Omental fat pad (tissue), 4 donors: ENCODE measurements around the gene SAPCD1. TPM values are rescaled to one million over a fixed set of nuclear protein-coding genes. Genes with fewer than 3 reads are reported as not detected.
"Not testable (repeated sequence)": the region's sequence is repeated elsewhere in the genome, so short reads cannot be mapped to it uniquely, and the experiment has no call there.

ENCODE experiments used
- ATAC-seq: fragments of 150-250 bp; one replicate; pipeline ENCODE4 v1.9.1; 2016; ENCODE audit warnings: mild to moderate bottlenecking, moderate library complexity; ENCODE audit not compliant: low FRiP score
- DNase-seq: peaks from one replicate; pipeline ENCODE4 v3.0.0-alpha.2; 2019; ENCODE audit warnings: low spot score
- total RNA-seq, 4 donors: library from RNA; depleted of rRNA; stranded (reverse); fragments of >200 nt; gene quantifications; one replicate each; pipeline ENCODE4 v1.1.0, GENCODE V29; 2016
- TF ChIP-seq, protein P1 (sequence below), 3 donors: fragments of 450-650 bp; IDR thresholded peaks; one replicate each; pipeline ENCODE4 v1.5.1; 2016 to 2017; ENCODE audit warnings: antibody characterized with exemption in 3 of 3, mild to moderate bottlenecking in 3 of 3, moderate library complexity in 2 of 3

The SAPCD1 gene
- total RNA-seq, 4 donors from 2014 or later = not detected

DNA sequence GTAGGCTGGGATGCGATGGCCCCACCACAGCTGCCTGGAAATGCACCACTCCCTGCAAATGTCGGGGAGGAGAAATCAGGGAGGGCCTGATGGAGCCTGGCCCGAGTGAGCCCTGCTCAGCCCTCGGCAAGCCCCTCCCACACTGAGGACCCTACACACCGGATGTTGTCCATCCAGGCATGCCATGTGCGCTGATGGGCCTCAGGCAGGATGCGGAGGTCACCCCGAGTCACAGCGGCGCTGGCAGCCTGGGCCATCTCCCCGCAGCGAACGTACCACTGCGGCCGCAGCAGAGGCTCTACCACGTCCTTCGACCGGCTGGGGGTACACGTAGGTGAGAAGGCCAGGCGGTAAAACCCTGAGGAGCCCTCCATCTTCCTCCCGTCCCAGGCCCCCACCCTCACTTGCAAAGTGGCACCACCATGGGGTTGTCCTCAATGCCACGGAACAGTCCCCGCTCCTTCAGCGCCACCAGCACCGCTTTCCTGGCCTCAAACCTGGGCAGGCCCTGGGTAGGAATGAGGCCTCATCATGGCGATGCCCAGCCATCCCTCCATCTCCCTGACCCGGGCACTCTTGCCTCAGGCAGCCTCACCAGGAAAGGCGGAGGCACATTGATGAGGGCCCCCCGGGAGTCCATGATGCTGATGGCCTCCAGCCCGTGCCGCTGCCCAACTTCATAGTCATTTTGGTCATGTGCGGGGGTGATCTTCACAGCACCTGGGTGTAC lies 19.8 kb downstream of the SAPCD1 start:
- DNase-seq = no peak
- ATAC-seq = no peak
- TF ChIP-seq, protein P1, sequence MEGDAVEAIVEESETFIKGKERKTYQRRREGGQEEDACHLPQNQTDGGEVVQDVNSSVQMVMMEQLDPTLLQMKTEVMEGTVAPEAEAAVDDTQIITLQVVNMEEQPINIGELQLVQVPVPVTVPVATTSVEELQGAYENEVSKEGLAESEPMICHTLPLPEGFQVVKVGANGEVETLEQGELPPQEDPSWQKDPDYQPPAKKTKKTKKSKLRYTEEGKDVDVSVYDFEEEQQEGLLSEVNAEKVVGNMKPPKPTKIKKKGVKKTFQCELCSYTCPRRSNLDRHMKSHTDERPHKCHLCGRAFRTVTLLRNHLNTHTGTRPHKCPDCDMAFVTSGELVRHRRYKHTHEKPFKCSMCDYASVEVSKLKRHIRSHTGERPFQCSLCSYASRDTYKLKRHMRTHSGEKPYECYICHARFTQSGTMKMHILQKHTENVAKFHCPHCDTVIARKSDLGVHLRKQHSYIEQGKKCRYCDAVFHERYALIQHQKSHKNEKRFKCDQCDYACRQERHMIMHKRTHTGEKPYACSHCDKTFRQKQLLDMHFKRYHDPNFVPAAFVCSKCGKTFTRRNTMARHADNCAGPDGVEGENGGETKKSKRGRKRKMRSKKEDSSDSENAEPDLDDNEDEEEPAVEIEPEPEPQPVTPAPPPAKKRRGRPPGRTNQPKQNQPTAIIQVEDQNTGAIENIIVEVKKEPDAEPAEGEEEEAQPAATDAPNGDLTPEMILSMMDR (IDR thresholded peaks at IDR 0.05) = no peak

DNA sequence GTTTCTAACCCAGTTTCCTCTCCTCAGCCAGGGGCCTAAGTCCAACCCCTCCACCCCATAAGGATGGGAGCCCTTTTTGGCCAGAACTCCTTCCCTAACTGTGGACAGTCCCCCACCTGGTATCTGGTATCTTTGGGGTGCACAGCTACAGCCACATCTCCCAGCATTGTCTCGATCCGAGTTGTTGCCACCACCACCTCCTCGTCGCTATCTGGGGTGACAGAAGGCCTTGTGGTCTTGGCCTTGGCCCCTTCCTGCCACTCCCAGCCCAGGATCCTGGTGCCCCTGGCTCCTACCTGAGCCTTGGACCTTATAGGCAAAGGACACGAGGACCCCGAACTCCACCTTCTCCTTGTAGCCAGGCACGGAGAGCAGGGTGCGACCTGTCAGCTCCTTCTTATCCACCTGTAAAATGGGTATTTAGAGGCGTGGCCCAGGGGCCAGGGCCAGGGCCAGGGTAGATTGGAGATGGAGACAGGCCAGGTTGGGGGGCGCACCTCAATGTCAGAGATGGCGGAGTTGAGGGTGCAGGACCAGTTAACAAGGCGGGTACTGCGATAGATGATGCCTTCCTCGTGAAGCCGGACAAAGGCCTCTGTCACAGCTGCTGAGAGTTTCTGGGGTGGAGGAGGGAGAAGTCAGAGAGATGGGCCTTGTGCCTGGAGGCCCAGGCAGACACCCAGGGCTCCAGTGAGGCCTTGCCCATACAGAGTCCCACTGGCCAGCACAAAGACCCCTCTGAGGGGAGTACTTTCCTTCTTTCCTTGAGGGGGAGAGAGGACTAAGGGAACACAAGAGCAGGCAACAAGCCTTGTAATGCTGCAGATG lies 21.9 kb downstream of the SAPCD1 start:
- no peak for DNase-seq
- ATAC-seq = no peak

DNA sequence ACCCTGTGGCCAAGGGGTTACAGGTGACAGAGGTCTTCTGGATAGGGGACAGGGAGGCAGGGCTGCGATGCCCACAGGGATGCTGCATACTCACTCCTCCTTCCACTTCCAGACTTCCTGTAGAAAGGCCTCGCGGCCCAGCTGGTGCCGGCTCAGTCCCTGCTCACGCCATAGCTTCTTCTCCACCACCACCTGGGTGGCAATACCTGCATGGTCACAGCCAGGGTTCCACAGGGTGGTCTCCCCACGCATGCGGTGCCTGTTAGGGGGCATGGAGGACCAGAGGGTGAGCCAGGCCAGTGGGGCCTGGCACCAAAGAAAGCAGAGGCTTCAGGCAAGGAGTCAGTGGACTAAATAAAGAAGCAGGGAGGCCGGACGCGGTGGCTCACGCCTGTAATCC lies 23.0 kb downstream of the SAPCD1 start:
- ATAC-seq (no peak), DNase-seq (no peak)
- TF ChIP-seq, protein P1 (IDR thresholded peaks at IDR 0.05) = no peak

More for the DNA sequence above, 21.9 kb downstream of the SAPCD1 start:
- TF ChIP-seq, protein P1 (IDR thresholded peaks at IDR 0.05) = no peak

DNA sequence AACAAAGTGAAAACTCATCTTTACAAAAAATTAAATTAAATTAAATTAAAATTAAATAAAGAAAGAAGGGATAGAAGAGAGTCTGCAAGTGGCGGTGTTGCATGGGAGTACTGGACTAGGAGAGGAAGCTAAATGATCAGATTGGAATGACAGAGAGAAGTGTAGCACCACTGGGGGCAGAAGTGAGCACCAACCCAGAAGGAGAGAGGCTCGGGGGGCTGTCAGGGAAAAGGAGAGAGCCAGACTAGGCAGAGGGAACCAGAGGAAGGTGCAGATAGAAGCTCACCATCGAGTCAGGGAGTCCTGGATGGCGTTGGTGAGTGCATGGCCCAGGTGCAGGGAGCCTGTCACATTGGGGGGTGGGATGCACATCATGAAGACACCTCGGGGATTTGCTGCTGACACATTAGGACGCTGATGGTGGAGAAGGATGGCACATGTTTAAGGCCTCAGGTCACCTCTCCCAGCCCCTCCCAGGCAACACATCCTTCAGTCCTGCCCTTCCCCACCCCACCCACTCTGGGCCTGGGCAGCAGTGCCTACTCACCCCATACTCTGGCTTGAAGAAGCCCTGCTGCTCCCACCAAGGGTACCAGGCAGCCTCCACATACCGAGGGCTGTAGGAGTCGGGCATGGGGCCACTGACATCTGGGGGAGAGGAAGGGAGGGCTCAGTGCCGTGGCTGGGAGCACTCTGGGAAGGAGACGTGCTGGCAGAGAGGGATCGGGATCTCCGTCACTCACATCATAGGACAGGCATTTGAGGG lies 29.1 kb downstream of the SAPCD1 start:
- TF ChIP-seq, protein P1 (IDR thresholded peaks at IDR 0.05) = no peak
- no peak for ATAC-seq
- DNase-seq = peak; percentile 51

DNA sequence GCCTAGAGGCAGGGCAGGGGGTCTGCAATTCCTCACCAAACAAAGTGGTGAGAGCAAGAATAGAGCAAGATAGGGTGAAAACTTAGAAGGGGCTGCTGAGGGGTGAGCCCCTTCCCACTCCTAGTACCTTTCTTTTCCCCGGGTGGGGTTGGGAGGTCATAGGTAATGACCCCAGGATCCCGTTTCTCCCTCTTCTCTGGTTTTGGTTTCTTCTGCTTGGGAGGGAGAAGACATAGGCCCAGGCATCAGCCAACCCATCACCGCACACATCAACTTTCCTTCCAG lies 29.6 kb downstream of the SAPCD1 start:
- ATAC-seq = no peak
- DNase-seq = no peak

DNA sequence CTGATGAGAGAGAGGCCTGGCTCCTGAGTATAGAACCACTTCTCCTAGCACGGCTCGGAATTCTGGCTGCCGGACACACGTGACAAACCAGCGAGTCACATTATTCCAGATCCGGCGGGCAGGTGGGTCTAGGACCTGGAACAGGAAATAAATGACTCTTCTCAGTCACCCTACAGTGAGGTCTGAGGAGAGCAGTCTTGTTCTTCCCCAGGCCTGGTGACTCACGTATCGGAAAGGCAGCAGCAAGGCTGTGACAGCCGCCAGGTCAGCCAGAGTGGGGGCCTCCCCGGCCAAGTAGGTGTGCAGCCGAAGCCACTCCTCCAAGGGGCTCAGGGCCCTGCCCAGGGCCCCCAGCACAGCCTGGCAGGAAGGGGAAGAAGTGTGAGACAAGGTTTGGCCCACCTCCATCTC lies 30.3 kb downstream of the SAPCD1 start:
- TF ChIP-seq, protein P1 (IDR thresholded peaks at IDR 0.05) = no peak
- DNase-seq (no peak), ATAC-seq (no peak)

More for the DNA sequence above, 29.6 kb downstream of the SAPCD1 start:
- TF ChIP-seq, protein P1 (IDR thresholded peaks at IDR 0.05) = no peak

DNA sequence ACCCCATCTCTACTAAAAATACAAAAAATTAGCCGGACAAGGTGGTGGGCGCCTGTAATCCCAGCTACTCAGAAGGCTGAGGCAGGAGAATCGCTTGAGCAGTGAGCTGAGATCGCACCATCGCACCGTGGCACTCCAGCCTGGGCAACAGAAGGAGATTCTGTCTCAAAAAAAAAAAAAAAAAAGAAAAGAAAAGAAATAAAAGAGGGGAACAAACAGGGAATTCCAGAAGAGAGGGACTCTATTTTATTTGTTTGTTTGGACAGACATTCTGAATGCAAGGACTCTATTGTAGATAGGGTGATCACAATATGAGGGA lies 31.4 kb downstream of the SAPCD1 start:
- not testable (repeated sequence) for DNase-seq, ATAC-seq
